GM12878 (cell line): ENCODE results near the gene RAD9A. TPM values are rescaled to one million over a fixed set of nuclear protein-coding genes. Genes with fewer than 3 reads are reported as not detected.

Experiments
- ATF7 ChIP-seq: fragments of 450-650 bp; IDR thresholded peaks from 2 replicates; pipeline ENCODE4 v1.6.1; 2016; ENCODE audit warnings: low read depth, mild to moderate bottlenecking
- BHLHE40 ChIP-seq, 2 experiments: fragments of 450-650 bp in 1 of 2; IDR thresholded peaks; 2 replicates each; pipeline ENCODE4 v1.6.1; 2011 to 2017; ENCODE audit warnings: low read depth in 2 of 2, borderline replicate concordance in 1 of 2, improper control_type of control experiment in 1 of 2, low read length in 1 of 2, mild to moderate bottlenecking in 1 of 2
- E4F1 ChIP-seq: fragments of 450-650 bp; IDR thresholded peaks from 2 replicates; pipeline ENCODE4 v1.6.1; 2018; ENCODE audit warnings: borderline replicate concordance, mild to moderate bottlenecking; ENCODE audit not compliant: partially characterized antibody
- EGR1 ChIP-seq, 2 experiments: IDR thresholded peaks; 1 replicate in 1 of 2; 2 replicates in 1 of 2; pipeline ENCODE4 v1.6.1; 2011 to 2012; ENCODE audit warnings: low read depth in 2 of 2, low read length in 2 of 2, borderline replicate concordance in 1 of 2, mild to moderate bottlenecking in 1 of 2, moderate library complexity in 1 of 2
- IRF3 ChIP-seq: fragments of 450-650 bp; IDR thresholded peaks from 2 replicates; pipeline ENCODE4 v1.6.1; 2014; ENCODE audit warnings: mild to moderate bottlenecking
- IRF5 ChIP-seq: fragments of 450-650 bp; IDR thresholded peaks from 2 replicates; pipeline ENCODE4 v1.6.1; 2017; ENCODE audit warnings: borderline replicate concordance
- MEF2A ChIP-seq: IDR thresholded peaks from 2 replicates; pipeline ENCODE4 v1.6.1; 2011; ENCODE audit warnings: low read depth, mild to moderate bottlenecking, low read length, moderate library complexity; ENCODE audit not compliant: insufficient read depth
- MLLT1 ChIP-seq: fragments of 450-650 bp; IDR thresholded peaks from 2 replicates; pipeline ENCODE4 v1.6.1; 2016; ENCODE audit warnings: mild to moderate bottlenecking
- MXI1 ChIP-seq: fragments of 150-350 bp; IDR thresholded peaks from 2 replicates; pipeline ENCODE4 v1.6.1; 2011; ENCODE audit warnings: low read depth, mild to moderate bottlenecking, inconsistent platforms, low read length, improper control_type of control experiment
- MYC ChIP-seq: IDR thresholded peaks from 2 replicates; pipeline ENCODE4 v1.6.1; 2011; ENCODE audit warnings: mild to moderate bottlenecking, low read length, moderate library complexity, inconsistent platforms; ENCODE audit not compliant: insufficient read depth, insufficient replicate concordance, insufficient read length, severe bottlenecking
- NFIC ChIP-seq: IDR thresholded peaks from 2 replicates; pipeline ENCODE4 v1.6.1; 2012; ENCODE audit warnings: low read depth, mild to moderate bottlenecking, inconsistent platforms, low read length, moderate library complexity
- PAX5 ChIP-seq: IDR thresholded peaks from 2 replicates; pipeline ENCODE4 v1.6.1; 2011; ENCODE audit warnings: low read depth, low read length, borderline replicate concordance
- PAX8 ChIP-seq: fragments of 450-650 bp; IDR thresholded peaks from 2 replicates; pipeline ENCODE4 v1.6.1; 2017; ENCODE audit warnings: mild to moderate bottlenecking, moderate library complexity
- RAD21 ChIP-seq: IDR thresholded peaks from 2 replicates; pipeline ENCODE4 v1.6.1; 2011; ENCODE audit warnings: mild to moderate bottlenecking, low read depth, low read length, moderate library complexity; ENCODE audit not compliant: insufficient read depth
- RBBP5 ChIP-seq: fragments of 200-600 bp; sonication (generic); conservative IDR thresholded peaks from 2 replicates; pipeline ENCODE4 v1.6.1; 2016
- RCOR1 ChIP-seq: conservative IDR thresholded peaks from 2 replicates; pipeline ENCODE4 v1.6.1; 2012; ENCODE audit warnings: low read depth, low read length, improper control_type of control experiment
- RELB ChIP-seq: fragments of 450-650 bp; IDR thresholded peaks from 2 replicates; pipeline ENCODE4 v1.6.1; 2017; ENCODE audit warnings: low read depth, mild to moderate bottlenecking, moderate library complexity
- SUZ12 ChIP-seq: fragments of 200-600 bp; sonication (generic); IDR thresholded peaks from one replicate; pipeline ENCODE4 v1.6.1; 2018; ENCODE audit warnings: antibody characterized with exemption, mild to moderate bottlenecking; ENCODE audit not compliant: unreplicated experiment
- TBL1XR1 ChIP-seq: IDR thresholded peaks from 2 replicates; pipeline ENCODE4 v1.6.1; 2012; ENCODE audit warnings: low read depth, low read length, improper control_type of control experiment
- TCF7 ChIP-seq: IDR thresholded peaks from 2 replicates; pipeline ENCODE4 v1.6.1; 2014; ENCODE audit warnings: antibody characterized with exemption, borderline replicate concordance
- YY1 ChIP-seq: IDR thresholded peaks from 2 replicates; pipeline ENCODE4 v1.6.1; 2011; ENCODE audit warnings: low read depth, mild to moderate bottlenecking, low read length
- ZNF24 ChIP-seq: fragments of 450-650 bp; IDR thresholded peaks from 2 replicates; pipeline ENCODE4 v1.6.1; 2017; ENCODE audit warnings: antibody characterized with exemption, mild to moderate bottlenecking
- polyA plus RNA-seq, 11 experiments: library from polyadenylated mRNA; depleted of rRNA in 4 of 11; unstranded in 6 of 11; stranded (reverse) in 5 of 11; fragments of >200 nt; fragmentation: Nextera tagmentation in 4 of 11; fragmentation: Illumina TruSeq in 1 of 11; extraction: Ambion mirVana in 4 of 11; extraction: Trizol in 1 of 11; gene quantifications; 1 replicate in 1 of 11; 2 replicates in 10 of 11; pipeline versions ENCODE4 v1.2.1 to v1.2.3, GENCODE V29; 2011 to 2016; ENCODE audit warnings: inconsistent platforms in 2 of 11, missing spikeins in 2 of 11, low read depth in 1 of 11
- total RNA-seq, 4 experiments: library from RNA; depleted of rRNA in 3 of 4; stranded (reverse); fragments of >200 nt in 3 of 4; fragmentation: Illumina TruSeq in 1 of 4; extraction: Trizol in 1 of 4; gene quantifications; 2 replicates each; pipeline versions ENCODE4 v1.2.1 to v1.2.3, GENCODE V29; 2013 to 2021

Gene RAD9A
- total and polyA plus RNA-seq, 10 of the 15 experiments (the other 5 are each of a cell fraction or from before 2014, with no cell fraction given), result 1.1 to 36.2 (median 19.8) TPM

GRCh38 chr11:67404515-67405195 lies 12.9 kb downstream of the RAD9A start (continued):
- no peak for TF ChIP-seq PAX8
- TF ChIP-seq E4F1, result no peak
- TF ChIP-seq MLLT1, result no peak
- peak; percentile 51; the same call in 1 of the 2 replicates for TF ChIP-seq RELB
- TF ChIP-seq PAX5, result no peak
- peak; percentile 52; the same call in 1 of the 2 replicates for TF ChIP-seq ATF7
- TF ChIP-seq MEF2A, result no peak
- TF ChIP-seq IRF5, result no peak
- TF ChIP-seq SUZ12, result no peak
- no peak for TF ChIP-seq NFIC
- TF ChIP-seq RBBP5, result no peak
- TF ChIP-seq EGR1 (IDR thresholded peaks at IDR 0.05; ENCODE audit: borderline replicate concordance in 1 of 2, low read depth in 2 of 2, low read length in 2 of 2), result peak in 1 of 2 experiments; percentile 78; a peak in 1 of 3 replicates
- TF ChIP-seq IRF3, result no peak
- no peak for TF ChIP-seq MYC
- TF ChIP-seq MXI1, result no peak
- peak; percentile 47 to 76; a peak in 2 of 4 replicates for TF ChIP-seq BHLHE40 (IDR thresholded peaks at IDR 0.05; ENCODE audit: borderline replicate concordance in 1 of 2, low read depth in 2 of 2, low read length in 1 of 2)
- no peak for TF ChIP-seq RAD21
- no peak for TF ChIP-seq TCF7
- no peak for TF ChIP-seq TBL1XR1
- TF ChIP-seq ZNF24, result no peak
- TF ChIP-seq YY1, result no peak
- TF ChIP-seq RCOR1, result no peak
